ENCODE measurements around the gene PLCB3.

PLCB3 gene

DNA sequence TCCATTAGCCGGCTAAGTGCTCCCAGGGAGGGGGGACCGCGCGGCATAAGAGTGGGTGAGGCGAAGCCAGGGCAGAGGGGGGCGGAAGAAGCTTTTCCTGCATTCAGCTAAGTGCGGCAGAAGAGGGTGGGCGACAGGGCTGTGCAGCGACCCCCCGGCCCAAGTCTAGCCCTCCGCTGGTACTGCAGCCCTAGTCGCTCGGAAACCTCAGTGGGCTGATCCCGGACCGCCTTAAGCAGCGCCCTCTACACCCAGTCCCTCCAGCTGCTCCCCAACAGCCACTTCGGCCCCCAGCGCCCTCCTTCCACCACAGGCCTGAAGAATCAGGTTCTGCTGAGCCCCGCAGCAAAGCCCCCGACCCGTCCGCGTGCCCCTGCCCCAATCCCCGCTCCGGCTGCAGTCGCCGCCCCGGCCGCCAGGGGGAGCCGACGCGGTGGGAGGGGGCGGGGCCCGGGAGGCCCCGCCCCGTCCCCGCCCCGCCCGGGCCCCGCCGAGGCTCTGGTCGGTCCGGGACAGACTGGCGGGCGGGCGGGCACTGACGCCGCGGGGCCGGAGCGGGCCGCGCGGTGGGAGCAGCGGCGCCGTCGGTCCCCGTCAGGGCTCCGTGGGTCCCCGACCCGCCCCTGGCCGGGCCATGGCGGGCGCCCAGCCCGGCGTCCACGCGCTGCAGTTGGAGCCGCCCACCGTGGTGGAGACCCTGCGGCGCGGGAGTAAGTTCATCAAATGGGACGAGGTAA lies at the start of gene PLCB3:
Gene PLCB3, plus strand, starts transcription at position 515 of the 737 bp plus-strand sequence. Its CDS starts 120 bp downstream, at position 635.
- TF ChIP-seq, protein P1, sequence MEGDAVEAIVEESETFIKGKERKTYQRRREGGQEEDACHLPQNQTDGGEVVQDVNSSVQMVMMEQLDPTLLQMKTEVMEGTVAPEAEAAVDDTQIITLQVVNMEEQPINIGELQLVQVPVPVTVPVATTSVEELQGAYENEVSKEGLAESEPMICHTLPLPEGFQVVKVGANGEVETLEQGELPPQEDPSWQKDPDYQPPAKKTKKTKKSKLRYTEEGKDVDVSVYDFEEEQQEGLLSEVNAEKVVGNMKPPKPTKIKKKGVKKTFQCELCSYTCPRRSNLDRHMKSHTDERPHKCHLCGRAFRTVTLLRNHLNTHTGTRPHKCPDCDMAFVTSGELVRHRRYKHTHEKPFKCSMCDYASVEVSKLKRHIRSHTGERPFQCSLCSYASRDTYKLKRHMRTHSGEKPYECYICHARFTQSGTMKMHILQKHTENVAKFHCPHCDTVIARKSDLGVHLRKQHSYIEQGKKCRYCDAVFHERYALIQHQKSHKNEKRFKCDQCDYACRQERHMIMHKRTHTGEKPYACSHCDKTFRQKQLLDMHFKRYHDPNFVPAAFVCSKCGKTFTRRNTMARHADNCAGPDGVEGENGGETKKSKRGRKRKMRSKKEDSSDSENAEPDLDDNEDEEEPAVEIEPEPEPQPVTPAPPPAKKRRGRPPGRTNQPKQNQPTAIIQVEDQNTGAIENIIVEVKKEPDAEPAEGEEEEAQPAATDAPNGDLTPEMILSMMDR (conservative IDR thresholded peaks at IDR 0.05; ENCODE audit: low read depth): peak; percentile 87
- peak within 1 kb of the TSS; percentile 98 for H3K27ac ChIP-seq
- ChIA-PET CTCF (interaction anchor here (0.6 to 2.7 kb wide), 10 partner anchors 12 to 101 kb away, joined by 3 to 19 read pairs (median 4); no protein-coding TSS in a partner anchor), POLR2A (ENCODE audit: low non-redundant PET) (interaction anchor here (1.4 kb wide), 1 partner anchor 16 kb away, joined by 4 read pairs; no protein-coding TSS in a partner anchor)
- no peak for DNase-seq (ENCODE audit: low spot score)

DNA sequence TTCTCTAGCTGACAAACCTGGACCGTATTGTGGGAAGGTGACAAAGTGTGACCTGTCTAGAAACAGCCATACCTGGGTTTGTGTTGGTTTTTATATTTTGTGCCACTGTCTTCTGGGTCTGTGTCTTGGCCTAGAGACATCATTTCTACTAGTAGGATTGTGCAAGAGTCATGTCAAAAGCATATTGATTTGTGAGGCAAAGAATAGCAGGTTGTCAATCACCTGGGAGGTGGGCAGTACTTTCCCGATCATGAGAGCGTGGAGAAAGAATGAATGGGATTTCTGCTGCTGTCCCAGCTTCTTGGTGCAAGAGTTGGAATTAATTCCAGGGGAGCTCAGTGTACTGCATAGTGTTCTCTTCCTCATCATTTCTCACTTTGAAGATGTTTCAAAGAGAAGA lies 49.8 kb upstream of the PLCB3 start:
- CTCF ChIA-PET: no interaction called here
- TF ChIP-seq, protein P1 (conservative IDR thresholded peaks at IDR 0.05; ENCODE audit: low read depth): no peak
- POLR2A ChIA-PET (ENCODE audit: low non-redundant PET): no interaction called here

DNA sequence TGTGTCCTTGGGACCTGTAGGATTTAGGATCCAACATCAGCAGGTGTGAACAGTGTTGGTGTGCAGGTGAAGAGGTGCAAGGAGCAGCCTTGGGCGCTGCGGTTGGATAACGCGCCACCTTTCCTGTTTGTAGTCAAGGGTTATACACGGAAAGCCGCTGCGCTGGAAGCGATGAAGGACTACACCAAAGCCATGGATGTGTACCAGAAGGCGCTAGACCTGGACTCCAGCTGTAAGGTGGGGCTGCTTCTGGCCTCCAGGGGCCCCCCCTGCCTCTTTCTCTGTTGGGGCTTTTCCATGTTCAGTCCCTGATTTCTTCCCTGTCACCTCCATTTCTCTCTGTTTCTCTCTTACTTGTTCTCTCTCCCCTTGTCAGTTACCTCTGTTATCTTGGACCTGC lies 48.3 kb upstream of the PLCB3 start:
- ChIA-PET CTCF (interaction anchor here (0.6 to 0.8 kb wide), 2 partner anchors 98 to 1381 kb away, joined by 3 read pairs; no protein-coding TSS in a partner anchor), POLR2A (ENCODE audit: low non-redundant PET) (no interaction called here)
- TF ChIP-seq, protein P1 (conservative IDR thresholded peaks at IDR 0.05; ENCODE audit: low read depth): no peak
- DNase-seq (ENCODE audit: low spot score): no peak
- H3K27ac ChIP-seq: peak overlapping the region; percentile 60

More for the DNA sequence above, 49.8 kb upstream of the PLCB3 start:
- no peak for DNase-seq (ENCODE audit: low spot score)
- H3K27ac ChIP-seq: no peak overlapping the region

DNA sequence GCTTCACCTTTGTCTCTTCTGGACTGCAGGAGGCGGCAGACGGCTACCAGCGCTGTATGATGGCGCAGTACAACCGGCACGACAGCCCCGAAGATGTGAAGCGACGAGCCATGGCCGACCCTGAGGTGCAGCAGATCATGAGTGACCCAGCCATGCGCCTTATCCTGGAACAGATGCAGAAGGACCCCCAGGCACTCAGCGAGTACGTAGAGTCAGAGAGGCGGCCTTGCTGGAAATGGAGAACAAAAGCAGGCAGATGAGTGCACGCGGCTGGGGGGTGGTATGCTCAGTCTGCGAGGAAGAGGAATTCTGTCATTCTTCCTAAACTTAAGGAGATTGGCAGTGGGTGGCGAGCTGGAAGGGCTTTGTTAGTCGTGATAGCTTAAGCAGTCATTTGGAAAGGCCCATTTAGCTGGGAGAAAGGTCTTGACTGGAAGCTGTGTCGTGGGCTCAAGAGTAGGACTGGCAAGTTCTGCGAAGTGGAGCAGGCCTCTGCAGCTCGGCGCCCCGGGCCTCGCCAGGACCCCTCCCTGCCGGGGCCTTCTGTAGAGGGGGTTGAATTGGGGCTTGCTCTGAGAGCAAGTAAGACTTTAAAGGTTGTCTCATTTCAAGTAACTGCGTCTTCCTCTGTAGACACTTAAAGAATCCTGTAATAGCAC lies 47.8 kb upstream of the PLCB3 start:
- TF ChIP-seq, protein P1 (conservative IDR thresholded peaks at IDR 0.05; ENCODE audit: low read depth): no peak
- CTCF ChIA-PET: interaction anchor here (0.6 to 1.3 kb wide), 4 partner anchors 16 to 1382 kb away, joined by 3 to 12 read pairs (median 3); no protein-coding TSS in a partner anchor
- H3K27ac ChIP-seq: peak overlapping the region; percentile 60
- no peak for DNase-seq (ENCODE audit: low spot score)
- POLR2A ChIA-PET (ENCODE audit: low non-redundant PET): no interaction called here

DNA sequence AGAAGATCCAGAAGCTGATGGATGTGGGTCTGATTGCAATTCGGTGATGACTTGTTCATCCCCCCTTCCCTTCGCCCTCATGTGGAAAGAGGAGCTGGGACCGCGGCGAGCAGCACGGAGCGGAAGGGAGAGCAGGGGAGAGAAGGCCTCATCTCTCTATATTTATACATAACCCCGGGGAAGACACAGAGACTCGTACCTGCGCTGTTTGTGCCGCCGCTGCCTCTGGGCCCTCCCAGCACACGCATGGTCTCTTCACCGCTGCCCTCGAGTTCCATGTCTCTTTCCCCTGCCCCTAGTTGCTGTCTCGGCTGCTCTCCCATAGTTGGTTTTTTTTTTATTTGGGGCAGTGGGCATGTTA lies 47.3 kb upstream of the PLCB3 start:
- TF ChIP-seq, protein P1 (conservative IDR thresholded peaks at IDR 0.05; ENCODE audit: low read depth): no peak
- POLR2A ChIA-PET (ENCODE audit: low non-redundant PET): interaction anchor here (0.6 kb wide), 3 partner anchors 19 to 1214 kb away, joined by 3 to 5 read pairs (median 3); partner anchors contain the start of gene STIP1
- no peak for DNase-seq (ENCODE audit: low spot score)
- peak overlapping the region; percentile 60 for H3K27ac ChIP-seq
- CTCF ChIA-PET: interaction anchor here (0.6 to 1.9 kb wide), 13 partner anchors 16 to 1382 kb away, joined by 3 to 30 read pairs (median 4); partner anchors contain the start of gene GPR137

DNA sequence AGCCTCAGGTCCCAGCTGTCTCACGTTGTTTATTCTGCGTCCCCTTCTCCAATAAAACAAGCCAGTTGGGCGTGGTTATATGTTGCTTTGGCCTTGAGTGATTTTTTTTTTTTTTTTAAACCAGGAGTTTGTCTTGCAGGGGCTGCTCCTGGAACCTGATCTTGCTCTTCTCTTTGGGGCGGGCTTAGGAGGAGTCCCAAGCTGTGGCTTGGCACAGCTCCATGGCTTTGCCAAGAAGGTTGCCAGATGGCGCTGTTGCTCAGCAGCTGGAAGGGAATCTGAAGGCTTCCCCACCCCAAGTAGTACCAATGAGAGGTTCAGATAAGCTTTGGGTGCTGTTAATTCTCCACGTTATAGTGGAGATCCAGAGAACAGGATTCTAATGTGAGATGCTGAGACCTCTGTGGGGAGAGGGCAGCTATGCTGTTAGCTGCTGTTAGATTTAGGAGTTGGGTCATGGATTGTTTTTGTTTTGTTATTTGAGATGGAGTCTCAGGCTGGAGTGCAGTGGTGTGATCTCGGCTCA lies 46.8 kb upstream of the PLCB3 start:
- TF ChIP-seq, protein P1 (conservative IDR thresholded peaks at IDR 0.05; ENCODE audit: low read depth): peak; percentile 84
- CTCF ChIA-PET: interaction anchor here (0.6 to 1.9 kb wide), 14 partner anchors 9 to 148 kb away, joined by 3 to 30 read pairs (median 4); partner anchors contain the start of gene GPR137
- DNase-seq (ENCODE audit: low spot score): peak; percentile 89
- POLR2A ChIA-PET (ENCODE audit: low non-redundant PET): interaction anchor here (0.6 to 0.7 kb wide), 4 partner anchors 12 to 1214 kb away, joined by 3 to 5 read pairs (median 3); partner anchors contain the start of gene STIP1
- peak overlapping the region; percentile 60 for H3K27ac ChIP-seq

Data from RWPE1 (cell line).